Measurements from ENCODE around the gene MED16.

GRCh38 chr19:887072-887471 is 5.9 kb downstream of the MED16 start:
- TF ChIP-seq CTCF (IDR thresholded peaks at IDR 0.05) (no peak), POLR2AphosphoS5 (IDR thresholded peaks at IDR 0.05) (no peak)

Measured in transverse colon (tissue), 4 donors.